Activated CD8-positive, alpha-beta T cell treated with anti-CD3 and anti-CD28 coated beads for 36 hours (primary cell): Measurements from ENCODE around the gene CCDC146. TPM values are rescaled to one million over a fixed set of nuclear protein-coding genes. Genes with fewer than 3 reads are reported as not detected.

Source experiments
- ATAC-seq: fragments of 200-7000 bp; cut with Tn5 transposase; one replicate; pipeline ENCODE4 v1.10.0; 2021; ENCODE audit warnings: mild to moderate bottlenecking, moderate library complexity
- CTCF ChIA-PET: fragments of 350-600 bp; sonication (Branson Sonifier 250); formaldehyde crosslinking; loops from one replicate; lab custom pipeline; 2021; ENCODE audit warnings: antibody characterized with exemption; lab: Charles Lee
- POLR2A ChIA-PET: fragments of 350-600 bp; sonication (Branson Sonifier 250); formaldehyde crosslinking; loops from one replicate; lab custom pipeline; 2021; ENCODE audit warnings: antibody characterized with exemption; lab: Charles Lee
- DNase-seq: peaks from one replicate; pipeline ENCODE4 v3.0.0-alpha.2; 2020
- H3K27ac Mint-ChIP-seq: one replicate; pipeline ENCODE4 v1.8.0; 2021; ENCODE audit warnings: mild to moderate bottlenecking, mixed read lengths
- H3K27me3 Mint-ChIP-seq: one replicate; pipeline ENCODE4 v1.8.0; 2021; ENCODE audit warnings: mixed read lengths
- H3K36me3 Mint-ChIP-seq: one replicate; pipeline ENCODE4 v1.8.0; 2021; ENCODE audit warnings: low read depth, mixed read lengths
- H3K4me1 Mint-ChIP-seq: one replicate; pipeline ENCODE4 v1.8.0; 2021; ENCODE audit warnings: low read depth, mixed read lengths
- H3K4me3 Mint-ChIP-seq: one replicate; pipeline ENCODE4 v1.8.0; 2021; ENCODE audit warnings: mild to moderate bottlenecking, moderate library complexity, mixed read lengths
- H3K9me3 Mint-ChIP-seq: one replicate; pipeline ENCODE4 v1.8.0; 2021; ENCODE audit warnings: mixed read lengths
- CTCF ChIP-seq: fragments of 200-600 bp; IDR thresholded peaks from one replicate; pipeline ENCODE4 v1.8.0; 2022; ENCODE audit warnings: antibody characterized with exemption, mild to moderate bottlenecking
- intact Hi-C: fragments of 100-400 bp; cut with micrococcal nuclease; formaldehyde crosslinking; loops from one replicate; pipeline ENCODE4 v1.10.0; 2022
- total RNA-seq, 2 experiments: library from RNA; stranded (reverse); gene quantifications; one replicate each; pipeline ENCODE4 v1.2.3, GENCODE V29; 2021

CCDC146 gene
- total RNA-seq, 2 experiments from 2014 or later: 2.1 to 2.6 TPM

- H3K27ac Mint-ChIP-seq: no peak overlapping the region
- ChIA-PET CTCF (interaction anchor here (3.9 kb wide), 1 partner anchor 46 kb away, joined by 22 read pairs; no protein-coding TSS in a partner anchor), POLR2A (interaction anchor here (0.9 kb wide), 1 partner anchor 8 kb away, joined by 3 read pairs; no protein-coding TSS in a partner anchor)
- H3K27me3 Mint-ChIP-seq: no peaks in the 10 kb centered on the region
- no peak for ATAC-seq
- H3K4me1 Mint-ChIP-seq: peaks cover 20% of the 10 kb centered on the region
- H3K9me3 Mint-ChIP-seq: no peaks in the 10 kb centered on the region
- no peak for TF ChIP-seq CTCF
- intact Hi-C loops: no loop called here
- no peak for DNase-seq
- H3K36me3 Mint-ChIP-seq: no peaks in the 10 kb centered on the region
- H3K4me3 Mint-ChIP-seq: no peak overlapping the region
Observed at GRCh38 chr7:77200542-77200941, 78.1 kb downstream of the CCDC146 start.

DNA sequence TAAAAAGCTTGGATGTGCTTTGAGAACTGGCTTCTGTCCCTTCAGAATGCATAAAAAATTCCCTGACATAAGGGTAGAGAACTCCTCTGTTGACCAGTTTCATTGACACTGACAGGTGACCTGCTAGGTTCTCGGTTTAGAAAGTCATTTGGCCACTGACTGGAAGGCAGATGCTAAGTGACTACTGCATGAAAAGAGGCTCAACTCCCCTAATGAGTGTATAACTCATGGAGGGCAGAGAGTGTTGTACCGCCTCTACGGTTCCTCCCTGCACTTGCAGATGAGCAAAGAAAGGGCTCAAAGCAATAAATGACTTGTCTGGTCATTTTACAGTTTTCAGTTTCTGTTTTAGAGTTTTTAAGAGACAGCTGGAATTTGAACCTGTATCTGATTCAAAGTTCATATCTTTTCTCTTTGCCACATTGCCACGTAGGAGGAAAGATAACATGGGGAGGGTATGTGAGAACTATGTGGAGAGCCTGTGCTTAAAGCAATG is 80.1 kb downstream of the CCDC146 start:
- Mint-ChIP-seq H3K4me3 (no peak overlapping the region), H3K36me3 (no peaks in the 10 kb centered on the region), H3K4me1 (peaks cover 20% of the 10 kb centered on the region), H3K27ac (no peak overlapping the region), H3K9me3 (no peaks in the 10 kb centered on the region), H3K27me3 (no peaks in the 10 kb centered on the region)
- DNase-seq (peak; percentile 15), ATAC-seq (peak; percentile 55)
- no peak for TF ChIP-seq CTCF
- ChIA-PET POLR2A (no interaction called here), CTCF (interaction anchor here (0.6 to 3.9 kb wide), 2 partner anchors 44 kb away, joined by 3 to 22 read pairs; no protein-coding TSS in a partner anchor)
- intact Hi-C loops: no loop called here

DNA sequence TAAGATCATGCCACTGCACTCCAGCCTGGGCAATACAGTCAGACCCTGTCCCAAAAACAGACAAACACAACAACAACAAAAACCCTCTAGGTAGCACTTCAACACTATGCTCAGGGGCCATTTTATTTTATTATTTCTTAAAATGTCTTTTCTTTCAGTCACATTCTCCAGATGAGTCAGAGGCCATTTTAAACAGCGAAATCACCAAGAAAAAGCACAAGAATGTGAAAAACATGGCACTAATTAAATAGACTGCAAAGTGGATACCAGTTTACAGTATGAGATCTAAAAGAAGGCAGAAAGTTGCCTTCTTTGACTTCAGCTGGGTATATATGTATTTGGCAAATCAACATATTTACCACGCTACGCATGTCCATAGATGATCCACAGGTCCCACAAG is 83.3 kb downstream of the CCDC146 start:
- intact Hi-C loops: no loop called here
- POLR2A ChIA-PET: interaction anchor here (0.6 kb wide), 1 partner anchor 157 kb away, joined by 4 read pairs; no protein-coding TSS in a partner anchor
- H3K4me1 Mint-ChIP-seq: no peaks in the 10 kb centered on the region
- H3K27me3 Mint-ChIP-seq: no peaks in the 10 kb centered on the region
- no peak overlapping the region for H3K4me3 Mint-ChIP-seq
- peaks cover 19% of the 10 kb centered on the region for H3K9me3 Mint-ChIP-seq
- no peak for DNase-seq
- CTCF ChIA-PET: no interaction called here
- H3K36me3 Mint-ChIP-seq: peaks cover 21% of the 10 kb centered on the region
- TF ChIP-seq CTCF: no peak
- ATAC-seq: no peak
- H3K27ac Mint-ChIP-seq: no peak overlapping the region

GRCh38 chr7:77208416-77208815 is 86.0 kb downstream of the CCDC146 start:
- H3K27ac Mint-ChIP-seq: no peak overlapping the region
- no peaks in the 10 kb centered on the region for H3K4me1 Mint-ChIP-seq
- no peaks in the 10 kb centered on the region for H3K27me3 Mint-ChIP-seq
- ChIA-PET POLR2A (interaction anchor here (1.1 kb wide), 1 partner anchor 8 kb away, joined by 3 read pairs; no protein-coding TSS in a partner anchor), CTCF (no interaction called here)
- intact Hi-C loops: no loop called here
- ATAC-seq (no peak), DNase-seq (no peak)
- H3K36me3 Mint-ChIP-seq: peaks cover 21% of the 10 kb centered on the region
- peaks cover 19% of the 10 kb centered on the region for H3K9me3 Mint-ChIP-seq
- no peak for TF ChIP-seq CTCF
- no peak overlapping the region for H3K4me3 Mint-ChIP-seq

- Mint-ChIP-seq H3K27me3 (no peaks in the 10 kb centered on the region), H3K4me1 (no peaks in the 10 kb centered on the region), H3K4me3 (no peak overlapping the region), H3K36me3 (peaks cover 23% of the 10 kb centered on the region), H3K9me3 (peaks cover 19% of the 10 kb centered on the region), H3K27ac (no peak overlapping the region)
- POLR2A ChIA-PET: interaction anchor here (1.1 kb wide), 1 partner anchor 9 kb away, joined by 3 read pairs; no protein-coding TSS in a partner anchor
- CTCF ChIA-PET: interaction anchor here (1.2 kb wide), 1 partner anchor 37 kb away, joined by 4 read pairs; no protein-coding TSS in a partner anchor
- intact Hi-C loops: no loop called here
- no peak for TF ChIP-seq CTCF
- DNase-seq (no peak), ATAC-seq (no peak)
Observed at GRCh38 chr7:77209479-77210139, 87.2 kb downstream of the CCDC146 start.
